IMR-90 (cell line): ENCODE measurements around the gene DVL3. TPM values are rescaled to one million over a fixed set of nuclear protein-coding genes. Genes with fewer than 3 reads are reported as not detected.

Source experiments
- ATAC-seq: fragments of 200-7000 bp; cut with Tn5 transposase; 2 replicates; pipeline ENCODE4 v1.9.1; 2020; ENCODE audit warnings: low read depth, mild to moderate bottlenecking, moderate library complexity
- BruUV-seq: library from RNA; stranded (reverse); fragments of 400-500 nt; replicated peaks from 2 replicates; lab custom pipeline; 2021; lab: Mats Ljungman, UMichigan
- CTCF ChIA-PET: fragments of 300-600 bp; formaldehyde crosslinking; extraction: SDS; loops from one replicate; lab custom pipeline; 2021; ENCODE audit warnings: antibody characterized with exemption; lab: Yijun Ruan, JAX
- POLR2A ChIA-PET: fragments of 300-600 bp; sonication (Branson Sonifier 250); formaldehyde crosslinking; loops from one replicate; lab custom pipeline; 2022; ENCODE audit warnings: antibody characterized with exemption; ENCODE audit not compliant: unreplicated experiment; lab: Charles Lee
- DNase-seq: peaks from one replicate; pipeline ENCODE4 v3.0.0; 2013
- H2AFZ ChIP-seq: replicated peaks from 2 replicates; pipeline ENCODE3; 2013; ENCODE audit warnings: low read length, mild to moderate bottlenecking; ENCODE audit not compliant: poor library complexity
- H2AK5ac ChIP-seq: 2 replicates; pipeline ENCODE4 v1.6.1; 2013; ENCODE audit warnings: low read depth, low read length, inconsistent platforms
- H2AK9ac ChIP-seq: replicated peaks from 2 replicates; pipeline ENCODE3; 2013; ENCODE audit warnings: mild to moderate bottlenecking, low read depth, low read length, moderate library complexity; ENCODE audit not compliant: poor library complexity
- H2BK120ac ChIP-seq: 2 replicates; pipeline ENCODE4 v1.6.1; 2013; ENCODE audit warnings: low read depth, low read length, inconsistent platforms
- H2BK15ac ChIP-seq: 3 replicates; pipeline ENCODE4 v1.6.1; 2013; ENCODE audit warnings: low read depth, low read length, inconsistent platforms
- H2BK20ac ChIP-seq: 2 replicates; pipeline ENCODE4 v1.6.1; 2013; ENCODE audit warnings: low read depth, mild to moderate bottlenecking, inconsistent platforms, low read length, moderate library complexity
- H2BK5ac ChIP-seq: 2 replicates; pipeline ENCODE4 v1.6.1; 2013; ENCODE audit warnings: mild to moderate bottlenecking, low read depth, low read length, inconsistent platforms; ENCODE audit not compliant: poor library complexity, severe bottlenecking
- H3K14ac ChIP-seq: replicated peaks from 2 replicates; pipeline ENCODE4 v1.6.1; 2013; ENCODE audit warnings: low read depth, low read length, inconsistent platforms
- H3K18ac ChIP-seq: 2 replicates; pipeline ENCODE4 v1.6.1; 2013; ENCODE audit warnings: low read depth, low read length, control low read depth
- H3K23ac ChIP-seq: 2 replicates; pipeline ENCODE4 v1.6.1; 2013; ENCODE audit warnings: low read depth, low read length, inconsistent platforms
- H3K27ac ChIP-seq: 2 replicates; pipeline ENCODE4 v1.5.1; 2013; ENCODE audit warnings: mild to moderate bottlenecking, control low read depth, low read length; ENCODE audit not compliant: insufficient read depth
- H3K27me3 ChIP-seq: 2 replicates; pipeline ENCODE4 v1.6.1; 2013; ENCODE audit warnings: low read length; ENCODE audit not compliant: control insufficient read depth, insufficient read depth
- H3K36me3 ChIP-seq: 2 replicates; pipeline ENCODE4 v1.6.1; 2013; ENCODE audit warnings: low read length, mixed read lengths; ENCODE audit not compliant: control insufficient read depth, insufficient read depth
- H3K4ac ChIP-seq: 2 replicates; pipeline ENCODE4 v1.6.1; 2013; ENCODE audit warnings: low read depth, low read length, inconsistent platforms
- H3K4me1 ChIP-seq: 2 replicates; pipeline ENCODE4 v1.6.1; 2013; ENCODE audit warnings: low read length, mixed read lengths; ENCODE audit not compliant: control insufficient read depth, insufficient read depth
- H3K4me2 ChIP-seq: 2 replicates; pipeline ENCODE4 v1.6.1; 2013; ENCODE audit warnings: low read depth, mild to moderate bottlenecking, control low read depth, low read length, moderate library complexity
- H3K4me3 ChIP-seq: 2 replicates; pipeline ENCODE4 v1.5.1; 2013; ENCODE audit warnings: low read depth, mild to moderate bottlenecking, control low read depth, low read length, moderate library complexity; ENCODE audit not compliant: insufficient read depth
- H3K56ac ChIP-seq: 2 replicates; pipeline ENCODE4 v1.6.1; 2013; ENCODE audit warnings: low read length, inconsistent platforms; ENCODE audit not compliant: insufficient read depth; ENCODE audit errors: extremely low read depth
- H3K79me1 ChIP-seq, 2 experiments: 2 replicates each; pipeline ENCODE4 v1.6.1; 2013; ENCODE audit warnings: low read length in 2 of 2, inconsistent platforms in 1 of 2, low read depth in 1 of 2
- H3K9ac ChIP-seq: 2 replicates; pipeline ENCODE4 v1.6.1; 2013; ENCODE audit warnings: low read depth, low read length, control low read depth
- H3K9me1 ChIP-seq: 2 replicates; pipeline ENCODE4 v1.6.1; 2013; ENCODE audit warnings: low read length, inconsistent platforms; ENCODE audit not compliant: insufficient read depth
- H3K9me3 ChIP-seq: 2 replicates; pipeline ENCODE4 v1.6.1; 2013; ENCODE audit warnings: low read length; ENCODE audit not compliant: control insufficient read depth, insufficient read depth
- H4K20me1 ChIP-seq: 2 replicates; pipeline ENCODE4 v1.6.1; 2013; ENCODE audit warnings: low read length, inconsistent platforms; ENCODE audit not compliant: insufficient read depth
- H4K5ac ChIP-seq: 2 replicates; pipeline ENCODE4 v1.6.1; 2013; ENCODE audit warnings: mild to moderate bottlenecking, low read depth, low read length, control low read depth
- H4K8ac ChIP-seq, 2 experiments: 2 replicates each; pipeline ENCODE4 v1.6.1; 2013; ENCODE audit warnings: low read depth in 2 of 2, low read length in 2 of 2, control low read depth in 1 of 2, inconsistent platforms in 1 of 2
- H4K91ac ChIP-seq: 2 replicates; pipeline ENCODE4 v1.6.1; 2013; ENCODE audit warnings: low read depth, low read length, inconsistent platforms; ENCODE audit not compliant: insufficient read depth
- MAFK ChIP-seq: IDR thresholded peaks from 2 replicates; pipeline ENCODE4 v1.6.1; 2012; ENCODE audit warnings: low read depth, low read length, improper control_type of control experiment
- WGBS, 2 experiments: methylation state at CpG; one replicate each; pipeline versions ENCODE4 v1.1.5 to v1.1.7; 2013; ENCODE audit warnings: missing lambda C conversion rate in 2 of 2; ENCODE audit not compliant: insufficient read length in 1 of 2; ENCODE audit errors: extremely low coverage in 2 of 2; 5-methylcytosine and 5-hydroxymethylcytosine counted together
- dilution Hi-C: fragments of 300-500 bp; cut with HindIII; formaldehyde crosslinking; loops from one replicate; pipeline ENCODE4 v1.14.3; 2018; ENCODE audit warnings: low sequenced_read_pairs; ENCODE audit not compliant: unreplicated experiment
- in situ Hi-C: fragments of 300-500 bp; cut with MboI; formaldehyde crosslinking; loops from 3 replicates; pipeline ENCODE4 v1.14.3; 2019; ENCODE audit warnings: low sequenced_read_pairs, inconsistent platforms, mixed read lengths
- intact Hi-C: fragments of 100-400 bp; cut with micrococcal nuclease; formaldehyde crosslinking; loops from 2 replicates; pipeline ENCODE4 v1.10.0; 2022
- polyA plus RNA-seq, 3 experiments: library from polyadenylated mRNA; depleted of rRNA; stranded (reverse); fragments of >200 nt; gene quantifications; 2 replicates each; pipeline ENCODE4 v1.2.3, GENCODE V29; 2012; ENCODE audit warnings: low replicate concordance in 1 of 3
- total RNA-seq: library from RNA; depleted of rRNA; stranded (reverse); fragments of >200 nt; gene quantifications from 2 replicates; pipeline ENCODE4 v1.2.3, GENCODE V29; 2012
- TF ChIP-seq, protein P1 (sequence below): fragments of 150-350 bp; IDR thresholded peaks from 2 replicates; pipeline ENCODE4 v1.6.1; 2017; ENCODE audit warnings: mild to moderate bottlenecking, antibody characterized with exemption, low read length, low read depth

The DVL3 gene
- total and polyA plus RNA-seq, 2 of the 4 experiments (the other 2 are of a cell fraction), result 23.3 to 40.4 TPM

DNA sequence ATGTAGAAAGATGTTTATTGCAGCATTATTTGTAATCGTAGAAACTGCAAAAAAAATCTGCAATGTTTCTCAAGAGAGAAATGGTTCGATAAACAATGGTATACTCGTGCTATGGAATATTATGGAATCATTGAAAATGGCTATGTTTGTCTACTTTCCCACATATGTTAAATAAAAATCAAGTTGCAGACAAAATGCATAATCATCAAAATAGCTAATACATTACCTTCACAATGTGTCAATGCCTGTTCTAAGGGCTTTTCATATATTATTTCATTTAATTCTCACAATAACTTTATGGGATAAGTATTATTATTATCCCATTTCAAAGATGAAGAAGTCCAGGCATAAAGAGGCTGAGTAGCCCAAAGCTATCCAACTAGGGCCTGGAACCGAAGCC is 22.2 kb upstream of the DVL3 start:
- H2AK5ac ChIP-seq, result no peak overlapping the region
- H3K4ac ChIP-seq, result no peak overlapping the region
- no peak overlapping the region for H4K91ac ChIP-seq
- POLR2A ChIA-PET, result no interaction called here
- H3K9me1 ChIP-seq, result peaks cover 7% of the 10 kb centered on the region
- H3K27ac ChIP-seq, result no peak overlapping the region
- H4K20me1 ChIP-seq, result no peaks in the 10 kb centered on the region; the same call in 1 of the 2 replicates
- H3K9ac ChIP-seq, result no peak overlapping the region
- H2BK5ac ChIP-seq, result no peak overlapping the region
- no peak overlapping the region for H2BK120ac ChIP-seq
- no peak overlapping the region for H2AFZ ChIP-seq
- H2BK15ac ChIP-seq, result no peak overlapping the region
- H4K8ac ChIP-seq, result no peak overlapping the region
- DNase-seq (no peak), ATAC-seq (no peak)
- H3K4me2 ChIP-seq, result no peak overlapping the region
- no CpG with 5 or more reads among the region's 4 CpGs for WGBS, 2 experiments
- H2BK20ac ChIP-seq, result no peak overlapping the region
- dilution Hi-C loops (no loop called here), intact Hi-C loops (no loop called here), in situ Hi-C loops (no loop called here)
- no peaks in the 10 kb centered on the region; the same call in 1 of the 2 replicates for H3K4me1 ChIP-seq
- CTCF ChIA-PET, result no interaction called here
- no peak overlapping the region for H3K18ac ChIP-seq
- H3K56ac ChIP-seq, result no peak overlapping the region
- peaks cover 5% of the 10 kb centered on the region for H3K36me3 ChIP-seq
- no peak overlapping the region for H3K14ac ChIP-seq
- no TSS peak for BruUV-seq
- H3K23ac ChIP-seq, result no peak overlapping the region
- TF ChIP-seq, protein P1, sequence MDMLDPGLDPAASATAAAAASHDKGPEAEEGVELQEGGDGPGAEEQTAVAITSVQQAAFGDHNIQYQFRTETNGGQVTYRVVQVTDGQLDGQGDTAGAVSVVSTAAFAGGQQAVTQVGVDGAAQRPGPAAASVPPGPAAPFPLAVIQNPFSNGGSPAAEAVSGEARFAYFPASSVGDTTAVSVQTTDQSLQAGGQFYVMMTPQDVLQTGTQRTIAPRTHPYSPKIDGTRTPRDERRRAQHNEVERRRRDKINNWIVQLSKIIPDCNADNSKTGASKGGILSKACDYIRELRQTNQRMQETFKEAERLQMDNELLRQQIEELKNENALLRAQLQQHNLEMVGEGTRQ, result no peak
- peak; percentile 72 for TF ChIP-seq MAFK
- H2AK9ac ChIP-seq, result no peak overlapping the region
- H4K5ac ChIP-seq, result no peak overlapping the region
- H3K4me3 ChIP-seq, result no peak overlapping the region
- H3K79me1 ChIP-seq, result peaks cover 3 to 35% of the 10 kb centered on the region in 2 experiments; a peak in 2 of 4 replicates
- H3K9me3 ChIP-seq, result no peaks in the 10 kb centered on the region
- no peaks in the 10 kb centered on the region for H3K27me3 ChIP-seq
